HG03520 (cell line): Measurements from ENCODE around the gene APOBEC2.

Experiments used
- ATAC-seq: cut with Tn5 transposase; IDR thresholded peaks from one replicate; pipeline ENCODE4 v1.9.1; 2021; ENCODE audit warnings: mild to moderate bottlenecking, moderate library complexity; ENCODE audit not compliant: unreplicated experiment

Gene APOBEC2

GRCh38 chr6:41058783-41059181 is 5.8 kb downstream of the APOBEC2 start:
- no peak for ATAC-seq

- no peak for ATAC-seq
Measured at GRCh38 chr6:41059556-41059955, 6.6 kb downstream of the APOBEC2 start.

- ATAC-seq: no peak
Measured at GRCh38 chr6:41061196-41061726, 8.3 kb downstream of the APOBEC2 start.

GRCh38 chr6:41062056-41062455 is 9.1 kb downstream of the APOBEC2 start:
- no peak for ATAC-seq

- no peak for ATAC-seq
Measured at GRCh38 chr6:41063884-41064285, 10.9 kb downstream of the APOBEC2 start.

GRCh38 chr6:41064841-41065240 is 11.8 kb downstream of the APOBEC2 start:
- ATAC-seq: no peak

- ATAC-seq: no peak
Measured at GRCh38 chr6:41065550-41066026, 12.6 kb downstream of the APOBEC2 start.

GRCh38 chr6:41066867-41067304 is 13.9 kb downstream of the APOBEC2 start:
- ATAC-seq: no peak

GRCh38 chr6:41071501-41071922 is 18.5 kb downstream of the APOBEC2 start:
- peak; percentile 11 for ATAC-seq

GRCh38 chr6:41071923-41072835 is 19.2 kb downstream of the APOBEC2 start, which contains the start of gene OARD1:
Gene OARD1 (minus strand): TSS chr6:41072356. CDS start chr6:41071634, 722 bp downstream.
- ATAC-seq: peak; percentile 56

GRCh38 chr6:41072836-41073202 is 19.8 kb downstream of the APOBEC2 start, which contains the start of gene NFYA:
Gene NFYA (plus strand): TSS chr6:41072974. CDS start chr6:41079090, 6,116 bp downstream.
- peak; percentile 51 for ATAC-seq

GRCh38 chr6:41073203-41073967 is 20.4 kb downstream of the APOBEC2 start:
- ATAC-seq: peak; percentile 27

GRCh38 chr6:41073968-41074691 is 21.1 kb downstream of the APOBEC2 start:
- ATAC-seq: no peak

GRCh38 chr6:41074692-41075436 is 21.9 kb downstream of the APOBEC2 start:
- ATAC-seq: no peak

GRCh38 chr6:41075651-41076626 is 22.9 kb downstream of the APOBEC2 start:
- ATAC-seq: no peak

- no peak for ATAC-seq
Measured at GRCh38 chr6:41077536-41077935, 24.5 kb downstream of the APOBEC2 start.

- ATAC-seq: no peak
Measured at GRCh38 chr6:41078101-41078500, 25.1 kb downstream of the APOBEC2 start.

- ATAC-seq: no peak
Measured at GRCh38 chr6:41079080-41079479, 26.1 kb downstream of the APOBEC2 start.

- no peak for ATAC-seq
Measured at GRCh38 chr6:41080621-41081020, 27.6 kb downstream of the APOBEC2 start.
